Fibroblast of skin of back (primary cell): ENCODE measurements around the gene SYK.

ENCODE experiments used
- DNase-seq: peaks from one replicate; pipeline ENCODE4 v3.0.0-alpha.2; 2013

Gene SYK

GRCh38 chr9:90907056-90907445 is 105.4 kb downstream of the SYK start:
- no peak for DNase-seq

- DNase-seq, result no peak
These were observed 106.2 kb downstream of the SYK start for GRCh38 chr9:90907790-90908189.

- no peak for DNase-seq
These were observed 107.6 kb downstream of the SYK start for GRCh38 chr9:90909225-90909624.

GRCh38 chr9:90909747-90910283 is 108.2 kb downstream of the SYK start:
- no peak for DNase-seq

- DNase-seq, result no peak
These were observed 112.6 kb downstream of the SYK start for GRCh38 chr9:90914196-90914595.

- DNase-seq, result peak; percentile 63
These were observed 113.4 kb downstream of the SYK start for GRCh38 chr9:90914868-90915483.

GRCh38 chr9:90915693-90916092 is 114.1 kb downstream of the SYK start:
- peak; percentile 33 for DNase-seq

GRCh38 chr9:90916147-90916734 is 114.6 kb downstream of the SYK start:
- peak; percentile 63 for DNase-seq

- DNase-seq, result no peak
These were observed 118.3 kb downstream of the SYK start for GRCh38 chr9:90919883-90920282.

- no peak for DNase-seq
These were observed 119.5 kb downstream of the SYK start for GRCh38 chr9:90921104-90921503.

- DNase-seq, result no peak
These were observed 120.3 kb downstream of the SYK start for GRCh38 chr9:90921969-90922368.

- DNase-seq, result peak; percentile 93
These were observed 124.1 kb downstream of the SYK start for GRCh38 chr9:90925581-90926257.

- DNase-seq, result peak; percentile 20
These were observed 125.3 kb downstream of the SYK start for GRCh38 chr9:90926936-90927335.

- DNase-seq, result peak; percentile 11
These were observed 125.9 kb downstream of the SYK start for GRCh38 chr9:90927496-90927895.

- no peak for DNase-seq
These were observed 128.0 kb downstream of the SYK start for GRCh38 chr9:90929626-90930025.

- DNase-seq, result no peak
These were observed 131.8 kb downstream of the SYK start for GRCh38 chr9:90933468-90933867.

- no peak for DNase-seq
These were observed 137.7 kb downstream of the SYK start for GRCh38 chr9:90939351-90939750.

- no peak for DNase-seq
These were observed 138.7 kb downstream of the SYK start for GRCh38 chr9:90940280-90940679.

- DNase-seq, result no peak
These were observed 140.0 kb downstream of the SYK start for GRCh38 chr9:90941661-90942060.

- no peak for DNase-seq
These were observed 140.9 kb downstream of the SYK start for GRCh38 chr9:90942555-90942954.

- DNase-seq, result peak; percentile 16
These were observed 141.7 kb downstream of the SYK start for GRCh38 chr9:90943341-90943740.

- no peak for DNase-seq
These were observed 143.7 kb downstream of the SYK start for GRCh38 chr9:90945336-90945735.

- no peak for DNase-seq
These were observed 145.4 kb downstream of the SYK start for GRCh38 chr9:90946982-90947381.
